Activated CD8-positive, alpha-beta memory T cell treated with anti-CD3 and anti-CD28 coated beads for 36 hours (primary cell): ENCODE results near the gene GCGR. TPM values are rescaled to one million over a fixed set of nuclear protein-coding genes. Genes with fewer than 3 reads are reported as not detected.

Source experiments
- CTCF ChIA-PET: fragments of 350-600 bp; sonication (Branson Sonifier 250); formaldehyde crosslinking; loops from one replicate; lab custom pipeline; 2021; ENCODE audit warnings: antibody characterized with exemption; lab: Charles Lee
- POLR2A ChIA-PET: fragments of 350-600 bp; sonication (Branson Sonifier 250); formaldehyde crosslinking; loops from one replicate; lab custom pipeline; 2021; ENCODE audit warnings: antibody characterized with exemption; lab: Charles Lee
- total RNA-seq, 2 experiments: library from RNA; stranded (reverse); gene quantifications; one replicate each; pipeline ENCODE4 v1.2.3, GENCODE V29; 2021

Gene GCGR
- total RNA-seq, 2 experiments from 2014 or later: not detected

DNA sequence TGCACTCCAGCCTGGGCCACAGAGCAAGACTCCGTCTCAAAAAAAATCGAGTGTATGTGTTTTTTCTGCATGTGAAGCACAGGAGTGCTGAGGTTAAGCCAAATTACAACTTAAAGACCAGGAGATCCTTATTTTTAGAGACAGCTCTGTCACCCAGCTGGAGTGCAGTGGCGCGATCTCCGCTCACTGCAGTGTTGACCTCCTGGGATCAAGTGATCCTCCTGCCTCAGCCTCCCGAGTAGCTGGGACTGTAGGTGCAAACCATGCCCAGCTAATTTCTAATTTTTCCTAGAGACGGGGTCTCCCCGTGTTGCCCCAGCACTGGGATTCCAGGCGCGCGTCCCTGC is 38.4 kb downstream of the GCGR start:
- CTCF ChIA-PET: interaction anchor here (0.8 to 1.0 kb wide), 2 partner anchors 19 to 27 kb away, joined by 3 read pairs; no protein-coding TSS in a partner anchor
- POLR2A ChIA-PET: interaction anchor here (1.0 kb wide), 1 partner anchor 9 kb away, joined by 3 read pairs; the partner anchor contains the start of gene MCRIP1

DNA sequence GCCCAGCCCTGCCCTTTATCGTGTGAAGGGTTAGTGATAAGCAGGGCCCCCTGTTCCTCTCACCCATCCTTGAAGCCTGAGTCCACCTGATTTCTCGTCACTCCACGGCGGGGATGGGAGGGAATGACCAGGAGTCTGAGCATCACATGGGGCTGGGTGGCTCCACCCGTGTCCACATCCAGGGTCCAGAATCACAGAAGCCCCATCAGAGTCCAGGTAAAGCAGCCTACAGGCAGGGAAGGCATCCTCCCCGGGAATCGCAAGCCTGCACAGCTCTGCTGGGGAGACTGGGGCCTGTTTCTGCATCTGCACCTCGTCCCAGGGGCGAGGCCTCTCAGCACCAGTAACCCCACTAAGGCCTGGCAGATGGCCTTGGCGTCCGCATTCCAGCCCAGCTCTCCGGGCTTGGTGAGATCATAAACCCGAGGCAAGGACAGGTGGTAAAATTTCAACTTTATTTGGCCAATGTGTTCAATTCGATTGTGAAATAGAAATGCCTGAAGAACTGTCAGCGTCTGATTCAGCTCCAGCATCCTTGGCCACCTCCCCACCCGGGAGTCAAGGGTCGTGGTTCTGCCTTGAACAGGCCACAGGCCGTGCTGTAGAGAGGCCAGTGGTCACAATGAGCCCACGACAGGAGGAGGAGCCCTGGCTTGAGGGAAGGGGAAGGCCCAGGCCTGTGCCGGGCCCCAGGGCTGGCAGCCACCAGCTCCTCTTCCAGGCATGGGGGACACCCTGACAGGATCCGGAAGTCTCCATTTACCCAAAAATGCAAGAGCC is 39.0 kb downstream of the GCGR start:
- POLR2A ChIA-PET: interaction anchor here (1.0 kb wide), 1 partner anchor 10 kb away, joined by 3 read pairs; the partner anchor contains the start of gene MCRIP1
- CTCF ChIA-PET: interaction anchor here (1.0 kb wide), 1 partner anchor 26 kb away, joined by 3 read pairs; no protein-coding TSS in a partner anchor

DNA sequence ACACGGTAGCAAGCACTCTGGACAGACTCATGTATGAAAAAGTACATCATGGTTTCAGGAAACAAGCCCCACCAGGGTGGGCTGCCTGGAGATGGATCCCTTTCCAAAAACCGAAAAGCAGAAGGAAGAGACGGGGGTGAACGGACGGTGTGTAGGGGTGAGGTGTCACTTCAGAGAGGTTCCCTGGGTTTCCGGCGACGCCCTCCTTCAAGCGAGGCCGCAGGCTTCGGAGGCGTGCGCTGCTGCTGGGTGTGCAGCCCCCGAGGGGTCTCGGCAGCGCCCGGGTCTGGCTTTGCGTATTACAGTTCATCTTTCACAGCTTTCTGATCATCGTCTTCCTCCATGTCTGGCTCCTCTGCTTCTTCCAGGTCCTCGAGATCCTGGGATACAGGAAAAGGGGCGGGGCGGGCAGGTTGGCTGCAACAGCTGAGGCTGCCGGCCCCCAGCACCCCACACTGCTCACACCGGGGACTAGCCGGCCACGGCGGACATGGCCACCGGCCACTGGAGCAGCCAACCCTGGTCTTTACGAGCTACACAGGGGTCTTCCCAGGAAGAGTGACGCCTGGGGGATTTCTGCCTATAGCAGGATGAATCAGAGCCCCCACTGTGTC is 39.9 kb downstream of the GCGR start:
- ChIA-PET CTCF (no interaction called here), POLR2A (no interaction called here)

DNA sequence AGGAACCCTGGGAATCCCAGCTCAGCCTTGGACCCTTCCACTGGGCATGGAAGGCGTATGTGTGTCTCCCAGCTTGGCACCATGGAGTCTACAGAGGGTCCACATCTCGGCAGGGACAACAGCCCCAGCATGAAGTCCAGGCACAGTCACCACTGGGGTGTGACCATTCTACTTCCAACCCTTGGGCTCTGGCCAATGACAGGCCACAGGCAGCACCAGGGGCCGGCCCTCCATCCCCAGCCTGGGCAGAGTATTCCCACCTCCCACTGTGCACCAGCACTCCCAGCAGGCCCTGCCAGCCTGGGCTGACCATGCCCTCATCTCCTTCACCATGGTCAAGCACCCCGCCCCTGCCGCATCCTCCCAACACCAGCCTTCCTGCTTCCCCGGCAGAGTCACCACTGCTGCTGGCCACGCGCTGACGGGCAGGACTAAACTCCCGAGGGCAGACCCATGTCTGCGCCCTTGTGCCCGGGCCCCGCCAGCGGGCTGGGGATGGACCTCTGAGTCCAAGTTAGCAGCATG is 40.4 kb downstream of the GCGR start:
- ChIA-PET POLR2A (no interaction called here), CTCF (no interaction called here)

GRCh38 chr17:81844887-81845286 is 40.9 kb downstream of the GCGR start:
- ChIA-PET CTCF (no interaction called here), POLR2A (no interaction called here)

DNA sequence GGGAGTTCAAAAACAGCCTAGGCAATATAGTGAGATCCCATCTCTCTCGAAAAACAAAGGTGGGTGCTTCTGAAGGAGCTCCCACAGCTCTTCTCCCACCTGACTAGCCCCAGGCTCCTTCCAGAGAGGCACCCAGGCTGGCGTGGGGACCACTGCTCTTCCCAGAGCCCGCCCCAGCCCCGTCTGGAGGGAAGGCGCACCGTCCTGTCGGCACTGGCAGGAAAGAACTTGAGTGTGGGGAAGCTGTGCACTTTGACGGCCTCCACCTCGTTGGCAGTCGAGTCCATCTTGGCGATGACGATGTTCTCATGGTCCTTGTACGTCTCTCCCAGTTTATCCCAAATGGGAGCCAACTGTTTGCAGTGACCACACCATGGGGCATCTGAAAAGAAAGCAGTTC is 41.4 kb downstream of the GCGR start:
- CTCF ChIA-PET: no interaction called here
- POLR2A ChIA-PET: no interaction called here

- ChIA-PET CTCF (interaction anchor here (1.0 kb wide), 1 partner anchor 13 kb away, joined by 3 read pairs; no protein-coding TSS in a partner anchor), POLR2A (interaction anchor here (0.6 kb wide), 1 partner anchor 11 kb away, joined by 4 read pairs; no protein-coding TSS in a partner anchor)
Observed at GRCh38 chr17:81845881-81846742, 42.2 kb downstream of the GCGR start.

DNA sequence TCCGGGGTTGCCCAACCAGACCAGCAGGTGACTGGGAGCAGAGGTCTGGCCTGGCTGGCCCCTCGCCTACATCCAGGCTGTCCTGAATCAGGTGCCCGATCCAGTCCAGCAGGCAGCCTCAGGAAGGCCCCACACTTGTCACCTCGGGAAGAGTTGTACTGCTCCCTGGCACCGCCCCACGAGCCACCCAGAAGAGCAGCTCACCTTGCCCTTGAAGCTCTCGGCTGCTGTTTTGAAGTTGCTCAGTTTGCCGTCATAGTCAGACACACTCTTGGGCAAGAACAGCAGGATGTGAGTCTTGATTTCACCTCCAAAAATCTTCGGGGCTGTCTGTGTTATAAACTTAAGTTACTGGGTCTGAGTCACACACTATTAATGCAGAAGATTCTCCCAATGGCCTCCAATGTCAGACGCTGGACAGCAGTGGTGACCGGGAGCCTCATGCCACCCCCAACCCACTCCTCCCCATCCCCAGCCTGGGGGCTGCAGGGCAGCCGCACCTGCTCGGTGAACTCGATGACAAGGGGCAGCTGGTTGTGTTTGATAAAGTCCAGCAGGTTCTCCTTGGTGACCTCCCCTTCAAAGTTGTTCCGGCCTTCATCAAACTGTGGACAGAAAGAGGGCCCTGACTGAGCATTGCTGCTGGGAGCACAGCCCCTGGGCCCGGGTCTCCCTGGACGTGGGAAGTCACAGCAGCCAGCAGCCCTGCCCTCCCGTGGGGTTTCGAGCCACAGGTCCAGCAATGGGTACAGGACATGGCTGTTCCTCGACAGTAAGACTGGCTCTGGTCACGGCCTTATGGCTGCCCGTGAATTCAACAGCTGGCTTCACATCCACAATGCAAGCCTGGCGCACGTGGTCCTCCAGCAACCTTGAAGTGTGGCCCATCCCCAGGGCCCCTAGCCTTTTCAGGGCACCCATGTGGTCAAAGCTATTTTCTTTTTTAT is 43.1 kb downstream of the GCGR start:
- POLR2A ChIA-PET: interaction anchor here (0.5 to 0.6 kb wide), 2 partner anchors 10 to 16 kb away, joined by 3 to 4 read pairs; no protein-coding TSS in a partner anchor
- CTCF ChIA-PET: interaction anchor here (1.0 kb wide), 1 partner anchor 13 kb away, joined by 3 read pairs; no protein-coding TSS in a partner anchor

- ChIA-PET POLR2A (no interaction called here), CTCF (no interaction called here)
Observed at GRCh38 chr17:81849457-81849856, 45.5 kb downstream of the GCGR start.

- CTCF ChIA-PET: interaction anchor here (0.7 to 1.3 kb wide), 2 partner anchors 18 to 55 kb away, joined by 3 read pairs; partner anchors contain the start of gene MCRIP1
- POLR2A ChIA-PET: no interaction called here
Observed at GRCh38 chr17:81851423-81851822, 47.5 kb downstream of the GCGR start.

DNA sequence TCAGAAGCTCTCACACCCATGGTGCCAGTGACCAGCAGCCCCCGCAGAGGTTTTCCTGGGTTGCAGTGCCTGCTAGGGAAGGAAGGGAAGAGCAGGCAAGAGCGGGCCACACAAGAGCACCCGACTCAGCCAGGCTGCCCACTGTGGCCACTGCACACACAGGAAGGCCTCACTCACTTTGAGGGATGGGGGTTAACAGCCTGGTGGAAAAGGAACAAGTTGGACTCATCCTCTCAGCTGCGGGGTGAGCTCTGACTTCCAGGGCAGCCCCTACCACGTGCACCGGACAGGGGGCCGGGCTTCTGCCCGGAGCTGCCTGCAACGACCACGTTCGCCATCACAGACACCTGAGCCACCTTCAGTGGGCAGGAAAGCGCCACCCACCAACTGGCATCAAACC is 48.3 kb downstream of the GCGR start:
- POLR2A ChIA-PET: no interaction called here
- CTCF ChIA-PET: interaction anchor here (1.3 kb wide), 1 partner anchor 19 kb away, joined by 3 read pairs; the partner anchor contains the start of gene MCRIP1

GRCh38 chr17:81854974-81855774 is 51.2 kb downstream of the GCGR start:
- CTCF ChIA-PET: interaction anchor here (1.1 kb wide), 1 partner anchor 21 kb away, joined by 3 read pairs; the partner anchor contains the start of gene MCRIP1
- POLR2A ChIA-PET: interaction anchor here (0.6 to 0.7 kb wide), 3 partner anchors 11 to 51 kb away, joined by 3 read pairs; partner anchors contain the start of genes GCGR and MCRIP1

DNA sequence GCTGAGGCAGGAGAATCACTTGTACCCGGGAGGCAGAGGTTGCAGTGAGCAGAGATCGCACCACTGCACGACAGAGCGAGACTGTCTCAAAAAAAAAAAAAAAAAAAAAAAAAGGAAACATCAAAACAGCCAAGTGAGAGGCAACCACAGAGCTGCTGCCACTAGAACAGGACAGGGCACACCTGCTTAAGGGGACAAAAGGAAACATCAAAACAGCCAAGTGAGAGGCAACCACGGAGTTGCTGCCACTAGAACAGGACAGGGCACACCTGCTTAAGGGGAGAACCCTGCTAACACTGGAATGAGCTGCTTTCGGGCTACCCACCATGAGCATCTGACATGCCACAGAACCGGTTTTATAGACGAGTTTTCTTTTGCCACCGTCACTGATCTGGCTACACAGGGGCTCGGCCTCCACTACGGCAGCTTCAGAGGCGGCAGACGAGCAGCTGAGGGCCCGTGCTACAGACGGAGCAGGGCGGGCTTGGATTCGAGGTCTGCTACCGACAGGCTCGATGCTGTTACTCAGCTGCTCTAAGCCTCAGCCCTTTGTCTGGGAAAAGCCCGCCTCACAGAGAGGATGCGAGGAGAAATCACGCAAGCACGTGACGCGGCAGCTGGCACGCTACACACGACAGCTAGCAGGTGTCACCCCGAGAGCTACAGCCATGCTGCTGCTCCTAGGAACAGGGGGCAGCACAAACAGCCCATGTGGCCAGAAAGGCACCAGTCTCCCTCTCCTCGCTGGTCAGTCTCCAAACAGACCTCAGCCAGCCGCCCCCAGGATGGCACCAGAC is 54.4 kb downstream of the GCGR start:
- POLR2A ChIA-PET: interaction anchor here (0.6 to 2.3 kb wide), 2 partner anchors 25 to 56 kb away, joined by 3 to 9 read pairs; partner anchors contain the start of gene MCRIP1
- CTCF ChIA-PET: interaction anchor here (0.8 to 1.6 kb wide), 3 partner anchors 30 to 151 kb away, joined by 3 to 4 read pairs (median 3); no protein-coding TSS in a partner anchor

DNA sequence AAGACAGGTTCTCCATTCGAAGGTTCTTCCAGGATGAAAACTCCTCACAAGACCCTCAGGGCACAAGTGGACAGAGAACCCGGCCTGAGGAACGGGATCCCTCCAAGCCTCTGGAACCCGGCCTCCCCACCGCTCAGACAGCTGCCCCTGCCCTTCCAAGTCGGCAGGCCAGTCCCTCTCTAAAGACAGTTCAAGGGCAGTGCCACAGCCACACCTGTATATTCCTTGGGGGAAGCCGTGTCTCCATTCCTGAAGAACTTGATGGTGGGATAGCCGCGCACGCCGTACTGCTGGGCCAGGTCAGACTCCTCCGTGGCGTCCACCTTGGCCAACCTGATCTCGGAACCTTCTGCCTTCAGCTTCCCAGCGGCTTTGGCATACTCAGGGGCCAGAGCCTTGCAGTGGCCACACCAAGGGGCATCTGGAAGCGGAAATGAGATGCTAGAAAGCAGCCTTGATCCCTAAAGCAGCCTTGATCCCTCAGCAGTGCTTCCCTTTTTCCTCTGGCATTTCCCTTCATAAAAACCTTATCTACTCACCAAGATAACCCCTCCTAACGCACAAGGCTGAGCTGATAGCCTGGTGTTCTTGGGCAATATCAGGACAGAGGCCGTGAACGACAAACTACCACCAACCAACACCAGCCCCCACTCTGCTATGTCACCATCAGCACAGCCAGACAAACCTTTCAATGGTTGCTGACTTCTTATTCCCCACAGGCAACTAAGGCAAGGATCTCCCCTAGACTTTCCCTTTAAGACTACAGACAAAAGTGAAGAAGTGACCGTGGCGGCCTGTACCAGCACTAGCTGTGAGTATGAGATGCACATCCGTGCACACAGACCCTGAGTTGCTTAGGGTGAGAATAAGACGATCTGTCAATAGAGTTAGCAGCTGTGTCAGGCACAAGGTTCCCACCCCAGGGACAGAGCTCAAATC is 55.3 kb downstream of the GCGR start:
- POLR2A ChIA-PET: interaction anchor here (0.6 to 3.5 kb wide), 5 partner anchors 11 to 383 kb away, joined by 3 to 28 read pairs (median 5); partner anchors contain the start of genes ARHGDIA and MCRIP1

More for the DNA sequence above, 55.3 kb downstream of the GCGR start:
- CTCF ChIA-PET: interaction anchor here (0.6 to 1.6 kb wide), 7 partner anchors 12 to 152 kb away, joined by 3 to 4 read pairs (median 3); no protein-coding TSS in a partner anchor
